ENCODE measurements around the gene UBE2Q2.

DNA sequence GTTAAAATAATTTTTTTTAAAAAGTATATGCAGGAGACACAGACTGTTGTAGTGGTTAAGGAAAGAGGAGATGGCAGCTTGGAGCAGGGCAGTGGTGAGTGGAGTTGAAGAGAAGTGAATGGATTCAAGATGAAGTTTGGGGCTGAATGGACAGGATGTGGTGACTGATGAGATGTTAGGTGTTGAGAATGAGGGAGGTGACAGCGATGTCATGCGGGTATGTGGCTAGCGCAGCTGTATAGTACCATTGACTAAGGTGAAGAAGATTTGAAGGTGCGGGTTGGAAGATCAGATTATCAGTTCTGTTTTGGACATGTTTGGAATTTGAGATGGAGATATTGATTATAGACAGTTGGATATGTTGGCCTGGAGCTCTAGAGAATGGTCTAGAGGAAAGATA, 80.5 kb downstream of the UBE2Q2 start:
- TF ChIP-seq, protein P1, sequence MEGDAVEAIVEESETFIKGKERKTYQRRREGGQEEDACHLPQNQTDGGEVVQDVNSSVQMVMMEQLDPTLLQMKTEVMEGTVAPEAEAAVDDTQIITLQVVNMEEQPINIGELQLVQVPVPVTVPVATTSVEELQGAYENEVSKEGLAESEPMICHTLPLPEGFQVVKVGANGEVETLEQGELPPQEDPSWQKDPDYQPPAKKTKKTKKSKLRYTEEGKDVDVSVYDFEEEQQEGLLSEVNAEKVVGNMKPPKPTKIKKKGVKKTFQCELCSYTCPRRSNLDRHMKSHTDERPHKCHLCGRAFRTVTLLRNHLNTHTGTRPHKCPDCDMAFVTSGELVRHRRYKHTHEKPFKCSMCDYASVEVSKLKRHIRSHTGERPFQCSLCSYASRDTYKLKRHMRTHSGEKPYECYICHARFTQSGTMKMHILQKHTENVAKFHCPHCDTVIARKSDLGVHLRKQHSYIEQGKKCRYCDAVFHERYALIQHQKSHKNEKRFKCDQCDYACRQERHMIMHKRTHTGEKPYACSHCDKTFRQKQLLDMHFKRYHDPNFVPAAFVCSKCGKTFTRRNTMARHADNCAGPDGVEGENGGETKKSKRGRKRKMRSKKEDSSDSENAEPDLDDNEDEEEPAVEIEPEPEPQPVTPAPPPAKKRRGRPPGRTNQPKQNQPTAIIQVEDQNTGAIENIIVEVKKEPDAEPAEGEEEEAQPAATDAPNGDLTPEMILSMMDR (IDR thresholded peaks at IDR 0.05; ENCODE audit: poor library complexity, severe bottlenecking) = no peak
- no peak for TF ChIP-seq EZH2 (IDR thresholded peaks at IDR 0.05; ENCODE audit: borderline replicate concordance, insufficient read depth, low read length, poor library complexity, severe bottlenecking)
- TF ChIP-seq TAF1 (IDR thresholded peaks at IDR 0.05; ENCODE audit: low read depth) = no peak
- no peak for TF ChIP-seq POLR2AphosphoS5 (IDR thresholded peaks at IDR 0.05)
- no peak for TF ChIP-seq SMC3 (conservative IDR thresholded peaks at IDR 0.05; ENCODE audit: poor library complexity)
- TF ChIP-seq EP300 (conservative IDR thresholded peaks at IDR 0.05; ENCODE audit: poor library complexity, severe bottlenecking) = no peak
- TF ChIP-seq, protein P2, sequence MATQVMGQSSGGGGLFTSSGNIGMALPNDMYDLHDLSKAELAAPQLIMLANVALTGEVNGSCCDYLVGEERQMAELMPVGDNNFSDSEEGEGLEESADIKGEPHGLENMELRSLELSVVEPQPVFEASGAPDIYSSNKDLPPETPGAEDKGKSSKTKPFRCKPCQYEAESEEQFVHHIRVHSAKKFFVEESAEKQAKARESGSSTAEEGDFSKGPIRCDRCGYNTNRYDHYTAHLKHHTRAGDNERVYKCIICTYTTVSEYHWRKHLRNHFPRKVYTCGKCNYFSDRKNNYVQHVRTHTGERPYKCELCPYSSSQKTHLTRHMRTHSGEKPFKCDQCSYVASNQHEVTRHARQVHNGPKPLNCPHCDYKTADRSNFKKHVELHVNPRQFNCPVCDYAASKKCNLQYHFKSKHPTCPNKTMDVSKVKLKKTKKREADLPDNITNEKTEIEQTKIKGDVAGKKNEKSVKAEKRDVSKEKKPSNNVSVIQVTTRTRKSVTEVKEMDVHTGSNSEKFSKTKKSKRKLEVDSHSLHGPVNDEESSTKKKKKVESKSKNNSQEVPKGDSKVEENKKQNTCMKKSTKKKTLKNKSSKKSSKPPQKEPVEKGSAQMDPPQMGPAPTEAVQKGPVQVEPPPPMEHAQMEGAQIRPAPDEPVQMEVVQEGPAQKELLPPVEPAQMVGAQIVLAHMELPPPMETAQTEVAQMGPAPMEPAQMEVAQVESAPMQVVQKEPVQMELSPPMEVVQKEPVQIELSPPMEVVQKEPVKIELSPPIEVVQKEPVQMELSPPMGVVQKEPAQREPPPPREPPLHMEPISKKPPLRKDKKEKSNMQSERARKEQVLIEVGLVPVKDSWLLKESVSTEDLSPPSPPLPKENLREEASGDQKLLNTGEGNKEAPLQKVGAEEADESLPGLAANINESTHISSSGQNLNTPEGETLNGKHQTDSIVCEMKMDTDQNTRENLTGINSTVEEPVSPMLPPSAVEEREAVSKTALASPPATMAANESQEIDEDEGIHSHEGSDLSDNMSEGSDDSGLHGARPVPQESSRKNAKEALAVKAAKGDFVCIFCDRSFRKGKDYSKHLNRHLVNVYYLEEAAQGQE (IDR thresholded peaks at IDR 0.05; ENCODE audit: borderline replicate concordance) = no peak
- TF ChIP-seq RAD21 (conservative IDR thresholded peaks at IDR 0.05) = no peak
- no peak for TF ChIP-seq MXI1 (conservative IDR thresholded peaks at IDR 0.05; ENCODE audit: poor library complexity, severe bottlenecking)
